ENCODE data around the gene COL4A1. TPM values are rescaled to one million over a fixed set of nuclear protein-coding genes. Genes with fewer than 3 reads are reported as not detected.

The COL4A1 gene
- total RNA-seq, 1 donor from 2014 or later: 105 TPM

GRCh38 chr13:110166598-110166997 is 140.4 kb downstream of the COL4A1 start:
- H4K20me1 ChIP-seq (ENCODE audit: low read depth): no peaks in the 10 kb centered on the region
- no peak overlapping the region for H2AFZ ChIP-seq (replicated peaks)
- H3K9me3 ChIP-seq (ENCODE audit: low read depth): no peaks in the 10 kb centered on the region
- H3K9ac ChIP-seq: no peak overlapping the region
- Mint-ChIP-seq H3K9me3 (no peaks in the 10 kb centered on the region), H3K27ac (no peak overlapping the region), H3K4me3 (no peak overlapping the region), H3K36me3 (peaks cover 21% of the 10 kb centered on the region), H3K4me1 (peaks cover 6% of the 10 kb centered on the region), H3K27me3 (ENCODE audit: insufficient read depth, low read depth) (no peaks in the 10 kb centered on the region)
- no peak overlapping the region for H3K27ac ChIP-seq
- no peak for TF ChIP-seq CTCF (IDR thresholded peaks at IDR 0.05)
- no peak for TF ChIP-seq EZH2 (IDR thresholded peaks at IDR 0.05)
- no peak for TF ChIP-seq EZH2phosphoT487 (IDR thresholded peaks at IDR 0.05)
- no peaks in the 10 kb centered on the region for H3K4me1 ChIP-seq
- no peaks in the 10 kb centered on the region for H3K36me3 ChIP-seq
- no peak overlapping the region for H3K4me2 ChIP-seq
- DNase-seq (ENCODE audit: low spot score): no peak
- H3K27me3 ChIP-seq: no peaks in the 10 kb centered on the region
- H3K4me3 ChIP-seq: no peak overlapping the region
- H3K79me2 ChIP-seq (ENCODE audit: low read depth): no peaks in the 10 kb centered on the region
- H3F3A ChIP-seq (ENCODE audit: low read depth): no peaks in the 10 kb centered on the region

- Mint-ChIP-seq H3K27me3 (ENCODE audit: insufficient read depth, low read depth) (no peaks in the 10 kb centered on the region), H3K9me3 (no peaks in the 10 kb centered on the region), H3K4me3 (no peak overlapping the region), H3K27ac (no peak overlapping the region), H3K36me3 (peaks cover 27% of the 10 kb centered on the region), H3K4me1 (no peaks in the 10 kb centered on the region)
- TF ChIP-seq EZH2 (IDR thresholded peaks at IDR 0.05) (no peak), CTCF (IDR thresholded peaks at IDR 0.05) (no peak), EZH2phosphoT487 (IDR thresholded peaks at IDR 0.05) (no peak)
- Histone ChIP-seq H3K27me3 (no peaks in the 10 kb centered on the region), H3K27ac (no peak overlapping the region), H3F3A (ENCODE audit: low read depth) (no peaks in the 10 kb centered on the region), H3K4me1 (no peaks in the 10 kb centered on the region), H3K9me3 (ENCODE audit: low read depth) (no peaks in the 10 kb centered on the region), H3K36me3 (no peaks in the 10 kb centered on the region), H3K4me2 (no peak overlapping the region), H3K9ac (no peak overlapping the region), H2AFZ (replicated peaks) (no peak overlapping the region), H3K79me2 (ENCODE audit: low read depth) (no peaks in the 10 kb centered on the region), H3K4me3 (no peak overlapping the region), H4K20me1 (ENCODE audit: low read depth) (no peaks in the 10 kb centered on the region)
- no peak for DNase-seq (ENCODE audit: low spot score)
These were observed 142.3 kb downstream of the COL4A1 start for GRCh38 chr13:110164706-110165105.

- Histone ChIP-seq H3K4me1 (no peaks in the 10 kb centered on the region), H3K9ac (no peak overlapping the region), H3K4me3 (no peak overlapping the region), H2AFZ (replicated peaks) (no peak overlapping the region), H3K4me2 (no peak overlapping the region), H3K9me3 (ENCODE audit: low read depth) (no peaks in the 10 kb centered on the region), H3K27me3 (no peaks in the 10 kb centered on the region), H3K79me2 (ENCODE audit: low read depth) (no peaks in the 10 kb centered on the region), H4K20me1 (ENCODE audit: low read depth) (no peaks in the 10 kb centered on the region), H3F3A (ENCODE audit: low read depth) (no peaks in the 10 kb centered on the region), H3K36me3 (no peaks in the 10 kb centered on the region), H3K27ac (no peak overlapping the region)
- H3K4me1 Mint-ChIP-seq: no peaks in the 10 kb centered on the region
- no peak for TF ChIP-seq EZH2 (IDR thresholded peaks at IDR 0.05)
- TF ChIP-seq CTCF (IDR thresholded peaks at IDR 0.05): no peak
- TF ChIP-seq EZH2phosphoT487 (IDR thresholded peaks at IDR 0.05): no peak
- no peaks in the 10 kb centered on the region for H3K9me3 Mint-ChIP-seq
- H3K27ac Mint-ChIP-seq: no peak overlapping the region
- no peak overlapping the region for H3K4me3 Mint-ChIP-seq
- H3K27me3 Mint-ChIP-seq (ENCODE audit: insufficient read depth, low read depth): no peaks in the 10 kb centered on the region
- no peak for DNase-seq (ENCODE audit: low spot score)
- H3K36me3 Mint-ChIP-seq: peaks cover 31% of the 10 kb centered on the region
These were observed 143.9 kb downstream of the COL4A1 start for GRCh38 chr13:110162866-110163658.

Measured in neural progenitor cell (in vitro differentiated cells).